EH (cell line): ENCODE data around the gene HIVEP2.
A peak's percentile ranks its signal among the peaks of the same experiment; 100 is the strongest.

Source experiments
- DNase-seq: peaks from one replicate; pipeline ENCODE4 v3.0.0-alpha.2; 2015; ENCODE audit warnings: low read depth

HIVEP2 gene

GRCh38 chr6:142773859-142774648 lies 170.9 kb downstream of the HIVEP2 start:
- no peak for DNase-seq

GRCh38 chr6:142773324-142773723 lies 171.7 kb downstream of the HIVEP2 start:
- no peak for DNase-seq

DNA sequence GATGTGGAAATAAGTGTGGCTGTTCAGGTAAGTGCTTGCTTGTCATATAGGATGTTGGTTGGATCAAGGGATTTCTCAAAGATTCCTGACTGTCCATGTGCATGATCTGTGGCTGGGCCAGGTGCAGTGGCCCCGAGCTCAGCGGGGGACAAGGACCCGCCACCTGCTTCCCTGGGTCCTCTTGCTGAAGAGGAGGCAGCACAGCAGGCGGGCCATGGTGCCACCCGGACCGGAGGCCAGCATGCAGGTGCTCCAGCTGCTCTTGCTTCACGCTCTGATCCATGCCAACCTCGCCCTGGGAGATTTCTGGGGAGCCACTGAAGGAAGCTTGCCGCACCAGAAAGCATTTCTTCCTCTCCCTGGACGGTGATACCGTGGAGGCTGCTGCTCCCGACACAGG lies 173.8 kb downstream of the HIVEP2 start:
- DNase-seq = no peak

DNA sequence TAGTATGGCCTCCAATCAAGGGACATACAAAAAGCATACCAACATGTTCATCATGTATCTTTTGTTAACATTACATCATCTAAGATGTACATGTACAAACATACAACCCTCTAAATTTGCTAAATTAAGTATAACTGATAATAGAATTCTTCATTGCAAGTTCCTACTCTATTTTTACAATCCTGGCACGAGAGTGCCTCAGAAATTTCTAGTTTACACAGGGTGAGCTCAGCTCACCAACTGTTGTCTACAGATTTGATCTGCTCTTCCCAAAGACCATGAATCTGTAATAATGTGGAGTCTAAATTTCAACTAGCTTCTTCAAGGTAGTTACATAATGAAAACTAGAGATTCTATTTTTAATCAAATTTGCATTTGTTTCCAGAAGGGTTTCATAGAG lies 179.7 kb downstream of the HIVEP2 start:
- DNase-seq = no peak

GRCh38 chr6:142764311-142764710 lies 180.7 kb downstream of the HIVEP2 start:
- DNase-seq = peak; percentile 31

DNA sequence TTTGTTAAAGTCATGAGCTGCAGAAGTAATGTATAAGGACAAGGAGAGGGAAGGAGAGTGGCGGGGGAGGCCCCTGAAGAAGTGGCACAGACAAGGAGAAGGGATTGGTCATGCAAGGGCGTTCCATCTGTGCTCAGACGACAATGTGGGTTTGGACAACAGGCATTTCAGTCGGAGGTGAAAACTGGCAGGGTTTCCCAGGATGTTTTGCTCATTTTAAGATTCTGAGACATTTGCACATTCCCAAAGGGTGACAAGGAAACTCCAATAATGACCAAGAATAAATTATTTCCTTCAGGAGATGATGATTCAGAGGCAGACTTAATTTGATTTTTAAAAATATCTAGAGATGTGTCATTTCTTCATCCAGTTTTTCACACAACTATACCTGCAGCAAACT lies 181.8 kb downstream of the HIVEP2 start:
- peak; percentile 87 for DNase-seq

DNA sequence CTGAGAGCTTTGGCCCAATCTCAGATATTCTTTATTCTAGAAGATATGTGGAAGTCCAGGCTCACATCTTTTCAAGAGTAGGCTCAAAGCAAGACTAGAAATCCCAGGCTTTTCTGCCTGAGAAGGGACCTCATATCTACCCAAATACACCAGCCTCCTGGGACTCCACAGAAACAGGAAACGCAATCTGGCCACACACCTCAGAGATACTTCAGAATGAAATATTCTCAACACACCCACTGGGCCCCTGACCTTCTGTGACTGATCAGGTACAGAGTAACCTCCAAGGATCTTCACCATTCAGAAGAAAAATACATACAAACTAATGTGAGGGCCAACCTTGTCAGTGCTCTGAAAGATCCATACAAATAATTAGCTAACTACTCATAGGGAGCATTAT lies 183.2 kb downstream of the HIVEP2 start:
- no peak for DNase-seq

GRCh38 chr6:142760152-142760551 lies 184.8 kb downstream of the HIVEP2 start:
- peak; percentile 90 for DNase-seq

DNA sequence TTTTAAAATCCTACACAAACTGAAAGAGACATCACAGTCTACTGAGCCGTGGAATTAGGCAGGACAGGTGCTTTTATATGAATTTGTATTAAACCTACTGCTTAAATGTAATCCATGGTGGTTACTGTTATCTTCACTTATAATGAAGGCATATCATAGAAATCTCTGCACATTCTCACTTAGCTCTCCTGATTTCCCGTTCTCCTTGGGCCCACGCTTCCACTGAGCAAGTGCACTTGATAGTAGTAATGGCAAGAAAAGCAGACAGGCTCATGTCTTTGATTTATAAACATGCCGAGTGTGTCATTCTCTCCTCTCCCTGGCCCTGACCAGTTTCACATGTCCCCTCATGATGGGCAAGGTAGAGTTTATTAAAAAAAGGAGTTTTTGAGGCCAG lies 186.3 kb downstream of the HIVEP2 start:
- DNase-seq = no peak

- no peak for DNase-seq
Measured at GRCh38 chr6:142757852-142758628, 186.9 kb downstream of the HIVEP2 start.

GRCh38 chr6:142756215-142756630 lies 188.8 kb downstream of the HIVEP2 start:
- DNase-seq = peak; percentile 91

- no peak for DNase-seq
Measured at GRCh38 chr6:142753196-142753595, 191.8 kb downstream of the HIVEP2 start.

GRCh38 chr6:142752348-142752747 lies 192.6 kb downstream of the HIVEP2 start:
- no peak for DNase-seq

DNA sequence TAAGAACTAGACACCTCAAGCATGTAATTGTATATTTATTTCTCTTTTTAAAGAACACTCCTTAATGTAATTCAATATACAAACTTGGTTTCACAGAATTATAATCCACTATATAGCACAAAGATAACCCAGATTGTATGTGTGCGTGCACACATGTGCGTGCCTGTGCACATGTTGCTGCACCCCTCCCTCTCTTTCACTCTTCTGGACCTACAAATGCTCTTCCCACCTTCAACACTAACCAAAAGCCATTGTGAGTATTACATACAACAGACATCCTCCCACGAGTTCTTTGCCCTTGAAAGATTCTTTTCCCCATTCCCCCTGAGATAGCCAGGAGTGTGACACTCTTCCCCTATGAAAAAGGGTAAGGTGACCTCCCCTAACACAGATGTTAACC lies 193.5 kb downstream of the HIVEP2 start:
- no peak for DNase-seq

DNA sequence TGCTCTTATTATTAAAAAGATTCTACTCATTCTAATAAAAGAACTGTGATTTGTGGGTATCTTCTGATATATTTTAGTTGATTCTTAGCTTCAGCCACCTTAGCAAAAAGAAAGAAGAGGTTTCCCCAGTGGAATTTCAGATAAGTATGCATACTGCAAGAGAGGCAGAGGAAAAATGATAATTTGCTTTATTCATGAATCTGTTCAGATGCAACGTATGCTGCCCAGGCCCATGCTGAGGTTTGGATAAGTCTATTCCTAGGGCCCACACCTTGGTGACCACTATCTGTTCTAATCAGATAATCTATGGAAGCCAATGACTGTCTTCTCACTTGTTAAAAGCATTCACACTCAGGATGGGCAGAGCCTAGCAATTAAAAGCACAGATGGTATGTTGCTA lies 194.0 kb downstream of the HIVEP2 start:
- no peak for DNase-seq

DNA sequence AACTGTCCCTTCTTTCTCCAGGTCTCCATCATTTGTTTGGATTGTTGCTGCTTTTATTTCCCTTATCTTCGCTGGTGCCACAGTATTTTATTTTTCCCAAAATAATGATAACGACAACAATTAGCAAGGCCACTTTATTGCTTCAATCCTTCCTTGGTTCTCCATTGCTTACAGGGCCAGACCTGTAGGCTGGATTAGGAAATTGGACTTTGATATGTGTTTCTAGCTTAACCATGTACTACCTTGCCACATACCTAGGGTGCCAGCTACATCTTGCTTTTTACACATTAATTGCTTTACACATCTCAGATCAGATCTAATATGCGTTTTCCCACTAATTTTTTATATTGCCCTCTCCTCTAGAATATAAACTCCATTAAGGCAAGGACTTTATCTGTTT lies 195.4 kb downstream of the HIVEP2 start:
- DNase-seq = no peak

GRCh38 chr6:142746524-142746923 lies 198.5 kb downstream of the HIVEP2 start:
- DNase-seq = peak; percentile 39

DNA sequence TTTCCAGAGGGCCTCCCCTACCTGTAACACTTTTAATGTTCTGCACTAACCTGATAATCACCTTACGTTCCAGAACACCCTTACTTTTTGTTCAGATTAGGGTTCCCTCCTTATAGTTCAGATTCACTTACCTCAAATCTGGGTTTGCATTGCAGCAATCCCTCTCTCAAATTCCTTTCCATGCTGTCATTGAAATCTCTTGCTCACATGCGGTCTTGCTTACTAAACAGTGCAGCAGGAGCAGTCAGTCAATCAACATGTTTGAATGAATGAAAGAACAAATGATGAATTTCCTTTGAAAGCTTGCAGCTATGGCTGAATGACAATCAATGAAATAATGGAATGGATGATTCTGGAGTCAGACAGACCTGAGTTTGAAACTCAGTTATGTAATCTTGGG lies 200.1 kb downstream of the HIVEP2 start:
- peak; percentile 46 for DNase-seq

DNA sequence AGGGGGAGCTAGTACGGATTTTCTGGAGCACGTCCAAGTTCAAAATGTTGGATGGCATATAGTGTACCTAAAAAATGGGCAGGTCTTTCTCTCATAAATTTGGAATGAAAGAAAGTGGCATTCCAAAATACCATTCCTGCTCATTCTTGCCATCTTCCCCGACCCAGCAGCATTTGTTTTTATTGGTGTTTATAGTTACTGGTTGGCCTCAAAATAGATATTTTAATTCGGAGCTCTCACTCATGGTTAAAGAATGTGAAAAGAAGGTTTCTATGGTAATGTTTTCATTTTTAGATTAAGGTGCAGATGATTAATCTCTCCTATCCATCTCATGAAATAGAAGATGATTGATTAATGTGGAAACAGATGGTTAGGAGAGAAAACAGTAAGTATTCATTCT lies 204.5 kb downstream of the HIVEP2 start:
- DNase-seq = peak; percentile 37

DNA sequence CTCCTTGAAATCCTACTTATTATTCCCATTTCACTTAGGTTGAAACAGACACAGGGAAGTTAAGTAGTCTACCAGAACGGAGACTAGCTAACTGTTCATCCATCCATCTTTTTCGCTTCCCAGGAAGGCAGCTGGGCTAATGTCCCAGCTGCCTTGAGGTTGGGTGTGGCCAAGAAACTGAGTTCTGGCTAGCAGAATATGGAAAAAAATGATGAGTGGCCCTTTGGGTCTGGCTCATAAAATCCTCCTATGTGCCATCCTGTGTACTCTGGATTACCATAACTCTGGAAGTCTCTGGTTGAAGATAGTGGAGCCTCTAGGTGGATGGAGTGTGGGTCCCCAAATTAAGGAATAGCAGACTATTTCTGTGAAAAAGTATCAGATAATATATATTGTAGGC lies 206.2 kb downstream of the HIVEP2 start:
- no peak for DNase-seq

GRCh38 chr6:142738035-142738396 lies 207.0 kb downstream of the HIVEP2 start:
- no peak for DNase-seq

DNA sequence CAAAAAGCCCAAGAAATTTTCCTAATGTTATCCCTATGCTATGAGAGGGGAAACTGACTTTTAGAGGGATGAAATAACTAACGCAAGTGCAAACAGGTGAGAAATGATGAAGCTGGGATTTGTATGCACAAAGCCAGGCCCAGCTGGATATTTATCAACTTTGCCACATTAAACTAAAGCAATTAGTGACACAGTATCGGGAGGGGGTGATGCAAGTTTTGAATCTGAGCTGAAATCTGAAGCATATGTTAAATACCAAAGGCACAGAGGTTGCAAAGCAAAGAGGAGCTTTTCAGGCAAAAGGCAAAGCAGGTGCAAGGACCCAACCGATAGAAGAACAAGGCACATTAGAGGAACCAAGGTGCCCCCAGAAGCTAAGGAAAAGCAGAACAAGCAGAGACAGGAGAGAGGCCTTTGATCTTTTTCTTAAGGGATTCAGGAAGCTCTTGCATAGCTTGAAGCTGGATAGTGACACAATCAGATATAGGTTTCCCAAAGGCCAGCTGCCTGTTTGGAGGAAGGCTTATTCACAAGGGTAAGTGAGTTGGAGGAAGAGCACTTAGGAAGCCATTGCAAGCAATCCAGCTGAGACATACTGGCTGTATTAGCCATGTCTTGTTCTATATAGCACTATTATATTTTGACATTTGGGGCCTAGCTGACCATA lies 207.5 kb downstream of the HIVEP2 start:
- DNase-seq = peak; percentile 35

DNA sequence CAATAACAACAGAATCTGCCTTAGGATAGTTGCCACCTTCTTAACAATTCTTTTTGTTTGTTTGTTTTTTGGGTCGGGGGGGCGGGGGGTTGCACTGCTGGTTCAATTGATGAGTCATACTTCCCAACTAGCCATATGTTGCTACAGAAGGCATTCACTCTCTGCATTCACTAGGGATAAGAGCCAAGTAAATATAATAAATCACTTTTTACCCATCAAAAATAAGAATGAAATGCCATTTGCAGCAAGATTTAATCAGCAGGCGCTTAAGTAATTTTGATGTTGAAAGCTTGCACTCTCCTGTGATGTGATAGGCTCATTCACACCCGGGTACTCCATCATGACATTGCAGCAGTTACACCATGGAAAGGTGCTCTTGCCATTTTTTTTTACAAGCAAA lies 209.8 kb downstream of the HIVEP2 start:
- DNase-seq = no peak
